ENCODE results near the gene ATF6. TPM values are rescaled to one million over a fixed set of nuclear protein-coding genes. Genes with fewer than 3 reads are reported as not detected.
A peak's percentile ranks its signal among the peaks of the same experiment; 100 is the strongest.

ATF6 gene
- total RNA-seq, 3 donors from 2014 or later: 21.7 to 24.9 (median 24.5) TPM

DNA sequence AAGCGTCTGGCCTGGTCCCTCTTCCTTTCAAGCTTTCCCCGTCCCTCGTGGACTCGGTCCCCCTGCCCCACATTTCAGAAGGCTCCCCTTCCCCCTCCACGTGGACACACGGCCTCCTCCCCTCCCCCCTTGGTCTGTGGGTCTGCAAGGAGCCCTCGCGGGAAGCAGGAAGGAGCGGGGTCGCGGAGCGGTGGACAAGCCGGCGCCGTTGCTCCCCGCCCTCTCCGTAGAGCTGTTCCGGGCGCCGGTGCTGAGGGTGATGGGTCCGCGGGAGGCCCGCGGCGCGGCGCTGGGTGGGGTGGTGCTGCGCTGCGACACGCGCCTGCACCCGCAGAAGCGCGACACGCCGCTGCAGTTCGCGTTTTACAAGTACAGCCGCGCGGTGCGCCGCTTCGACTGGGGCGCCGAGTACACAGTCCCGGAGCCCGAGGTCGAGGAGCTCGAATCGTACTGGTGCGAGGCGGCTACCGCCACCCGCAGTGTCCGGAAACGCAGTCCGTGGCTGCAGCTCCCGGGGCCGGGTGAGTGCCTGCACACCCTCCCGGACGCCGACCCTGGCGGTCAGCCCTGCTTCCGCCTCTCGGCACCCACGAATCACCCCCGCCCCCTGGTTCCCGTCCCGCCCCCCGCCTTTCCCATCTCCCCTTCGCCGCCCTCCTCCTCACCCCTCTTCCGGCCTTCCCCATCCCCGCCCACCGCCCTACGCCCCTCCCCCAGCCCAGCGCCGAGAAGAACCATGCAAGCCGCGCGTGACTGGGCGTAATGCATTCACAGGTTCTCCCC lies 39.5 kb upstream of the ATF6 start:
- ATAC-seq: peak; percentile 82
- peak; percentile 83 to 90 (median 84) for DNase-seq

GRCh38 chr1:161727256-161727924 lies 38.7 kb upstream of the ATF6 start:
- peaks cover 5% of the 10 kb centered on the region for H3K4me1 ChIP-seq (ENCODE audit: low read depth)
- no peaks in the 10 kb centered on the region for H3K36me3 ChIP-seq (ENCODE audit: low read depth)
- intact Hi-C loops (cut with DNase I, micrococcal nuclease): no loop called here
- ATAC-seq: peak; percentile 3
- H3K9me3 ChIP-seq: no peaks in the 10 kb centered on the region
- DNase-seq: peak in 1 of 3 donors; percentile 21
- H3K4me3 ChIP-seq: no peak overlapping the region
- TF ChIP-seq, protein P1, sequence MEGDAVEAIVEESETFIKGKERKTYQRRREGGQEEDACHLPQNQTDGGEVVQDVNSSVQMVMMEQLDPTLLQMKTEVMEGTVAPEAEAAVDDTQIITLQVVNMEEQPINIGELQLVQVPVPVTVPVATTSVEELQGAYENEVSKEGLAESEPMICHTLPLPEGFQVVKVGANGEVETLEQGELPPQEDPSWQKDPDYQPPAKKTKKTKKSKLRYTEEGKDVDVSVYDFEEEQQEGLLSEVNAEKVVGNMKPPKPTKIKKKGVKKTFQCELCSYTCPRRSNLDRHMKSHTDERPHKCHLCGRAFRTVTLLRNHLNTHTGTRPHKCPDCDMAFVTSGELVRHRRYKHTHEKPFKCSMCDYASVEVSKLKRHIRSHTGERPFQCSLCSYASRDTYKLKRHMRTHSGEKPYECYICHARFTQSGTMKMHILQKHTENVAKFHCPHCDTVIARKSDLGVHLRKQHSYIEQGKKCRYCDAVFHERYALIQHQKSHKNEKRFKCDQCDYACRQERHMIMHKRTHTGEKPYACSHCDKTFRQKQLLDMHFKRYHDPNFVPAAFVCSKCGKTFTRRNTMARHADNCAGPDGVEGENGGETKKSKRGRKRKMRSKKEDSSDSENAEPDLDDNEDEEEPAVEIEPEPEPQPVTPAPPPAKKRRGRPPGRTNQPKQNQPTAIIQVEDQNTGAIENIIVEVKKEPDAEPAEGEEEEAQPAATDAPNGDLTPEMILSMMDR (IDR thresholded peaks at IDR 0.05): no peak

More for the DNA sequence above, 39.5 kb upstream of the ATF6 start:
- peaks cover 5% of the 10 kb centered on the region for H3K4me1 ChIP-seq (ENCODE audit: low read depth)
- H3K4me3 ChIP-seq: peak overlapping the region; percentile 40
- H3K9me3 ChIP-seq: no peaks in the 10 kb centered on the region
- TF ChIP-seq, protein P1 (IDR thresholded peaks at IDR 0.05): no peak
- intact Hi-C loops (cut with DNase I, micrococcal nuclease): no loop called here
- H3K36me3 ChIP-seq (ENCODE audit: low read depth): no peaks in the 10 kb centered on the region

DNA sequence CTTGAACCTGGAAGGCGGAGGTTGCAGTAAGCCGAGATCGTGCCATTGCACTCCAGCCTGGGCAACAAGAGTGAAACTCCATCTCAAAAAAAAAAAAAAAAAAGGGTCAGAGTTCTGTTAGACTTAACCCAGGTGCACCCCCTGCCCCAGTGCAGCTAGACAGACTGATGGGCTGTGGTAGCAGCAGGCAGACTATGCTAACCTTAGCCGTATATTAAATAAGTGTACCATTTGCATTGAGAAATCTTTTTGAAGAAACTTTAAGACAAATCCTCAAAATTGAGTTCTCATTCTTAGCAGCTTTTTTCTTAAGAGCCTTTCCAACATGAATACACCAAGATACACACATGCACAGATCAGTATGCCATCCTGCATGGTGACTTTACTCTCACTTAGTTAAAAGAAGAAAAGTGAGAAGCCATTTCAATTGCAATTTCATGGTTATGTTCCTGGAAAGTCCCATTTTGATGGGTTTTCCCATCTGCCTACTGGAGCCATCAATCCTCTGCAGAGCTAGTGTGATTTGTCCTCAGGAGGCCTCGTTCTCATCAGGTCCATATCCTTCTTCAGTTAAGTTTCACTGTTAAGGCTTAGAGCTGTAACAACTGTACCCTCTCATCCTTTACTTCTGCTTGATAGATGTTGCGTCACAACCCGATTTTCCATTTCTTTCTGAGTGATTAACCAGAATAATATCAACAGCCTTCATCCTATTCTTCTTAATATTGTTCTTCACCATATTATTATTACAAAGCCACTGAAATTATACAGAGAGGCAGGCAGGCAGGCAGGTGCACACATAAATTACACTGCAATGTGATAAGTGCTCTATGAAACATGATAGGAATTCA lies 37.5 kb upstream of the ATF6 start:
- no peaks in the 10 kb centered on the region for H3K9me3 ChIP-seq

GRCh38 chr1:161730050-161730564 lies 36.0 kb upstream of the ATF6 start:
- Histone ChIP-seq H3K9me3 (no peaks in the 10 kb centered on the region), H3K4me1 (ENCODE audit: low read depth) (peaks cover 5% of the 10 kb centered on the region), H3K36me3 (ENCODE audit: low read depth) (no peaks in the 10 kb centered on the region), H3K4me3 (no peak overlapping the region)
- TF ChIP-seq, protein P1 (IDR thresholded peaks at IDR 0.05): no peak
- ATAC-seq (no peak), DNase-seq (no peak)
- intact Hi-C loops (cut with DNase I, micrococcal nuclease): no loop called here

More for the DNA sequence above, 37.5 kb upstream of the ATF6 start:
- no peak overlapping the region for H3K4me3 ChIP-seq
- peaks cover 5% of the 10 kb centered on the region for H3K4me1 ChIP-seq (ENCODE audit: low read depth)
- intact Hi-C loops (cut with DNase I, micrococcal nuclease): no loop called here
- no peak for ATAC-seq
- TF ChIP-seq, protein P1 (IDR thresholded peaks at IDR 0.05): no peak
- H3K36me3 ChIP-seq (ENCODE audit: low read depth): no peaks in the 10 kb centered on the region
- no peak for DNase-seq

DNA sequence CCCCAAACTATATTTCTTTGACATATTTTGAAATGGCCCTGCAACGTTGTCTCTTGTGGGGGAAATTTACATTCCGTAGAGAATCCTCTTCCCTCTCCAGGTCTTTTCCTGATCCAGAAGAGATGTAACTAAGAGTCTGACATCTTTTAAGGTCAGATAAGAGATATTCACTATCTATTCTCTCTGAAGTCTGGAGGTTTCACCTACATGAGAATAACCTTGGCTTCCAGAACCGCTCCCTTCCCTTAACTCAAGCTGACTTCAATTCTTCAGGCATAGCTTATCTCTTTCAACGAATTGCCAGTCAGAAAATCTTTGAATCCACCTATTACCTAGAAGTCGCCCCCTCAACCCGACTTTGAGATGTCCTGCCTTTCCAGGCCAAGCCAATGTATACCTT lies 34.9 kb upstream of the ATF6 start:
- no peak for ATAC-seq
- intact Hi-C loops (cut with DNase I, micrococcal nuclease): no loop called here
- Histone ChIP-seq H3K4me1 (ENCODE audit: low read depth) (peaks cover 5% of the 10 kb centered on the region), H3K36me3 (ENCODE audit: low read depth) (no peaks in the 10 kb centered on the region), H3K4me3 (no peak overlapping the region), H3K9me3 (no peaks in the 10 kb centered on the region)
- DNase-seq: no peak
- TF ChIP-seq, protein P1 (IDR thresholded peaks at IDR 0.05): no peak

Measured in mucosa of descending colon (tissue), 3 donors.